ENCODE data around the gene ATP9B.

ATP9B gene

GRCh38 chr18:79361766-79362522 is 292.8 kb downstream of the ATP9B start:
- H3K9ac ChIP-seq (ENCODE audit: low read length) = no peak overlapping the region
- H3K27ac ChIP-seq (ENCODE audit: low read depth, low read length) = no peak overlapping the region
- no peak overlapping the region for H2BK15ac ChIP-seq (replicated peaks; ENCODE audit: low read depth)
- H3K27me3 ChIP-seq (ENCODE audit: insufficient read depth, low read length, poor library complexity) = no peaks in the 10 kb centered on the region
- H3K79me2 ChIP-seq (ENCODE audit: control insufficient read depth, insufficient read depth, low read length) = no peaks in the 10 kb centered on the region
- H3K4me1 ChIP-seq (ENCODE audit: control insufficient read depth, low read depth, low read length) = no peaks in the 10 kb centered on the region
- H3K18ac ChIP-seq (ENCODE audit: low read length) = no peak overlapping the region
- H3K79me1 ChIP-seq (ENCODE audit: low read length) = no peaks in the 10 kb centered on the region
- H3K4me3 ChIP-seq (ENCODE audit: low read length) = no peak overlapping the region
- no peak overlapping the region for H3K4me2 ChIP-seq (ENCODE audit: low read length)
- H4K5ac ChIP-seq (ENCODE audit: low read length) = no peak overlapping the region
- H3K56ac ChIP-seq (ENCODE audit: low read length) = no peak overlapping the region
- H3K36me3 ChIP-seq (ENCODE audit: control insufficient read depth, insufficient read depth, low read length) = no peaks in the 10 kb centered on the region
- no peak overlapping the region for H4K8ac ChIP-seq (ENCODE audit: low read depth, low read length)
- no peak overlapping the region for H2AK5ac ChIP-seq (ENCODE audit: low read length)
- no CpG with 5 or more reads among the region's 20 CpGs for WGBS (ENCODE audit: extremely low coverage, insufficient coverage, low lambda C conversion rate)
- H3K4ac ChIP-seq (ENCODE audit: low read depth, low read length) = no peak overlapping the region
- H3K23ac ChIP-seq (ENCODE audit: low read length) = no peak overlapping the region
- no peak overlapping the region for H2BK120ac ChIP-seq (ENCODE audit: low read depth, low read length)
- no peak overlapping the region for H2BK5ac ChIP-seq (ENCODE audit: low read length)
- DNase-seq = no peak

DNA sequence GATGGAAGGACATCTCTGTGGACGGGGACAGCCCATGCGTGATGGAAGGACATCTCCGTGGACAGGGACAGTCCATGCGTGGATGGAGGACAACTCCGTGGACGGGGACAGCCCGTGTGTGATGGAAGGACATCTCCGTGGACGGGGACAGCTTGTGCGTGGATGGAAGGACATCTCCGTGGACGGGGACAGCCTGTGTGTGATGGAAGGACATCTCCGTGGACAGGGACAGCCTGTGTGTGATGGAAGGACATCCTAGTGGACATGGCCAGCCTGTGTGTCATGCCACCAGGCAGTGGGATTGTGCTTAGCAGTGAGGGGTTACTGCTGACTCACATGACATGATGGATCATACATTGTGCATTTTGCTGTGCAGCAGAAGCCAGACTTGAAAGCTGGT is 296.5 kb downstream of the ATP9B start:
- WGBS (ENCODE audit: extremely low coverage, insufficient coverage, low lambda C conversion rate) = no CpG with 5 or more reads among the region's 13 CpGs

GRCh38 chr18:79366177-79367094 is 297.2 kb downstream of the ATP9B start:
- Histone ChIP-seq H3K27me3 (ENCODE audit: insufficient read depth, low read length, poor library complexity) (no peaks in the 10 kb centered on the region), H2BK5ac (ENCODE audit: low read length) (no peak overlapping the region), H3K27ac (ENCODE audit: low read depth, low read length) (no peak overlapping the region), H3K79me2 (ENCODE audit: control insufficient read depth, insufficient read depth, low read length) (no peaks in the 10 kb centered on the region), H3K36me3 (ENCODE audit: control insufficient read depth, insufficient read depth, low read length) (no peaks in the 10 kb centered on the region), H2BK120ac (ENCODE audit: low read depth, low read length) (no peak overlapping the region), H4K5ac (ENCODE audit: low read length) (no peak overlapping the region), H3K4me2 (ENCODE audit: low read length) (no peak overlapping the region), H4K8ac (ENCODE audit: low read depth, low read length) (no peak overlapping the region), H3K18ac (ENCODE audit: low read length) (no peak overlapping the region), H3K4me3 (ENCODE audit: low read length) (no peak overlapping the region), H3K4me1 (ENCODE audit: control insufficient read depth, low read depth, low read length) (no peaks in the 10 kb centered on the region), H3K4ac (ENCODE audit: low read depth, low read length) (no peak overlapping the region), H3K23ac (ENCODE audit: low read length) (no peak overlapping the region), H3K56ac (ENCODE audit: low read length) (no peak overlapping the region), H2BK15ac (replicated peaks; ENCODE audit: low read depth) (no peak overlapping the region), H2AK5ac (ENCODE audit: low read length) (no peak overlapping the region), H3K9ac (ENCODE audit: low read length) (no peak overlapping the region), H3K79me1 (ENCODE audit: low read length) (no peaks in the 10 kb centered on the region)
- no peak for DNase-seq
- WGBS (ENCODE audit: extremely low coverage, insufficient coverage, low lambda C conversion rate) = no CpG with 5 or more reads among the region's 29 CpGs

More for the DNA sequence above, 296.5 kb downstream of the ATP9B start:
- DNase-seq = no peak
- H3K4me3 ChIP-seq (ENCODE audit: low read length) = no peak overlapping the region
- no peak overlapping the region for H3K56ac ChIP-seq (ENCODE audit: low read length)
- no peak overlapping the region for H2BK15ac ChIP-seq (replicated peaks; ENCODE audit: low read depth)
- no peaks in the 10 kb centered on the region for H3K79me2 ChIP-seq (ENCODE audit: control insufficient read depth, insufficient read depth, low read length)
- no peaks in the 10 kb centered on the region for H3K27me3 ChIP-seq (ENCODE audit: insufficient read depth, low read length, poor library complexity)
- no peak overlapping the region for H3K18ac ChIP-seq (ENCODE audit: low read length)
- H2BK5ac ChIP-seq (ENCODE audit: low read length) = no peak overlapping the region
- no peak overlapping the region for H2BK120ac ChIP-seq (ENCODE audit: low read depth, low read length)
- no peak overlapping the region for H3K9ac ChIP-seq (ENCODE audit: low read length)
- no peaks in the 10 kb centered on the region for H3K4me1 ChIP-seq (ENCODE audit: control insufficient read depth, low read depth, low read length)
- no peak overlapping the region for H3K23ac ChIP-seq (ENCODE audit: low read length)
- H3K27ac ChIP-seq (ENCODE audit: low read depth, low read length) = no peak overlapping the region
- no peak overlapping the region for H4K8ac ChIP-seq (ENCODE audit: low read depth, low read length)
- H3K36me3 ChIP-seq (ENCODE audit: control insufficient read depth, insufficient read depth, low read length) = no peaks in the 10 kb centered on the region
- H4K5ac ChIP-seq (ENCODE audit: low read length) = no peak overlapping the region
- no peak overlapping the region for H2AK5ac ChIP-seq (ENCODE audit: low read length)
- no peak overlapping the region for H3K4ac ChIP-seq (ENCODE audit: low read depth, low read length)
- H3K79me1 ChIP-seq (ENCODE audit: low read length) = no peaks in the 10 kb centered on the region
- H3K4me2 ChIP-seq (ENCODE audit: low read length) = no peak overlapping the region

- no peak overlapping the region for H3K56ac ChIP-seq (ENCODE audit: low read length)
- H2BK15ac ChIP-seq (replicated peaks; ENCODE audit: low read depth) = no peak overlapping the region
- H3K4me1 ChIP-seq (ENCODE audit: control insufficient read depth, low read depth, low read length) = no peaks in the 10 kb centered on the region
- no peak overlapping the region for H2BK120ac ChIP-seq (ENCODE audit: low read depth, low read length)
- H3K27ac ChIP-seq (ENCODE audit: low read depth, low read length) = no peak overlapping the region
- no peak overlapping the region for H3K4me3 ChIP-seq (ENCODE audit: low read length)
- WGBS (ENCODE audit: extremely low coverage, insufficient coverage, low lambda C conversion rate) = no CpG with 5 or more reads among the region's 8 CpGs
- no peak overlapping the region for H3K4me2 ChIP-seq (ENCODE audit: low read length)
- H3K36me3 ChIP-seq (ENCODE audit: control insufficient read depth, insufficient read depth, low read length) = no peaks in the 10 kb centered on the region
- H2AK5ac ChIP-seq (ENCODE audit: low read length) = no peak overlapping the region
- no peak overlapping the region for H3K23ac ChIP-seq (ENCODE audit: low read length)
- H3K79me2 ChIP-seq (ENCODE audit: control insufficient read depth, insufficient read depth, low read length) = no peaks in the 10 kb centered on the region
- no peak for DNase-seq
- no peak overlapping the region for H2BK5ac ChIP-seq (ENCODE audit: low read length)
- H3K18ac ChIP-seq (ENCODE audit: low read length) = no peak overlapping the region
- H4K5ac ChIP-seq (ENCODE audit: low read length) = no peak overlapping the region
- H4K8ac ChIP-seq (ENCODE audit: low read depth, low read length) = no peak overlapping the region
- H3K79me1 ChIP-seq (ENCODE audit: low read length) = no peaks in the 10 kb centered on the region
- H3K4ac ChIP-seq (ENCODE audit: low read depth, low read length) = no peak overlapping the region
- no peak overlapping the region for H3K9ac ChIP-seq (ENCODE audit: low read length)
- no peaks in the 10 kb centered on the region for H3K27me3 ChIP-seq (ENCODE audit: insufficient read depth, low read length, poor library complexity)
Observed at GRCh38 chr18:79367480-79367879, 298.3 kb downstream of the ATP9B start.

GRCh38 chr18:79367989-79368388 is 298.8 kb downstream of the ATP9B start:
- no peak overlapping the region for H3K4ac ChIP-seq (ENCODE audit: low read depth, low read length)
- H3K4me2 ChIP-seq (ENCODE audit: low read length) = no peak overlapping the region
- H3K4me3 ChIP-seq (ENCODE audit: low read length) = no peak overlapping the region
- no peak overlapping the region for H4K5ac ChIP-seq (ENCODE audit: low read length)
- H2AK5ac ChIP-seq (ENCODE audit: low read length) = no peak overlapping the region
- no peaks in the 10 kb centered on the region for H3K79me2 ChIP-seq (ENCODE audit: control insufficient read depth, insufficient read depth, low read length)
- H3K4me1 ChIP-seq (ENCODE audit: control insufficient read depth, low read depth, low read length) = no peaks in the 10 kb centered on the region
- no peak overlapping the region for H3K27ac ChIP-seq (ENCODE audit: low read depth, low read length)
- no peaks in the 10 kb centered on the region for H3K27me3 ChIP-seq (ENCODE audit: insufficient read depth, low read length, poor library complexity)
- H4K8ac ChIP-seq (ENCODE audit: low read depth, low read length) = no peak overlapping the region
- H3K9ac ChIP-seq (ENCODE audit: low read length) = no peak overlapping the region
- no peak overlapping the region for H3K56ac ChIP-seq (ENCODE audit: low read length)
- no peaks in the 10 kb centered on the region for H3K36me3 ChIP-seq (ENCODE audit: control insufficient read depth, insufficient read depth, low read length)
- H2BK15ac ChIP-seq (replicated peaks; ENCODE audit: low read depth) = no peak overlapping the region
- no peak overlapping the region for H2BK120ac ChIP-seq (ENCODE audit: low read depth, low read length)
- DNase-seq = no peak
- no peak overlapping the region for H3K18ac ChIP-seq (ENCODE audit: low read length)
- H3K79me1 ChIP-seq (ENCODE audit: low read length) = no peaks in the 10 kb centered on the region
- H3K23ac ChIP-seq (ENCODE audit: low read length) = no peak overlapping the region
- no CpG with 5 or more reads among the region's 18 CpGs for WGBS (ENCODE audit: extremely low coverage, insufficient coverage, low lambda C conversion rate)
- no peak overlapping the region for H2BK5ac ChIP-seq (ENCODE audit: low read length)
